K562 (cell line): Measurements from ENCODE around the gene ECE2. TPM values are rescaled to one million over a fixed set of nuclear protein-coding genes. Genes with fewer than 3 reads are reported as not detected.

Experiments
- CBFA2T2 ChIP-seq: fragments of 450-650 bp; conservative IDR thresholded peaks from 2 replicates; pipeline ENCODE4 v1.6.1; 2017; ENCODE audit warnings: mild to moderate bottlenecking
- HCFC1 ChIP-seq: IDR thresholded peaks from 2 replicates; pipeline ENCODE4 v1.6.1; 2012; ENCODE audit warnings: low read depth, low read length, improper control_type of control experiment
- MEIS2 ChIP-seq: fragments of 450-650 bp; IDR thresholded peaks from 2 replicates; pipeline ENCODE4 v1.6.1; 2014; ENCODE audit warnings: mild to moderate bottlenecking; ENCODE audit not compliant: partially characterized antibody
- SMAD3 ChIP-seq: fragments of 450-650 bp; formaldehyde crosslinking; conservative IDR thresholded peaks from 2 replicates; pipeline ENCODE4 v1.4.0; 2020; ENCODE audit warnings: mild to moderate bottlenecking
- TOE1 ChIP-seq, 2 experiments: fragments of 450-650 bp in 1 of 2; sonication (generic) in 1 of 2; formaldehyde crosslinking in 1 of 2; IDR thresholded peaks; 2 replicates each; pipeline versions ENCODE4 v1.7.1 to v1.8.0; 2016 to 2022; ENCODE audit warnings: borderline replicate concordance in 2 of 2, mild to moderate bottlenecking in 2 of 2, antibody characterized with exemption in 1 of 2, inconsistent platforms in 1 of 2, low read depth in 1 of 2, missing genetic modification reagents in 1 of 2, moderate library complexity in 1 of 2
- TRIM24 ChIP-seq, 2 experiments: fragments of 450-650 bp; IDR thresholded peaks; 2 replicates each; pipeline ENCODE4 v1.6.1; 2016
- polyA plus RNA-seq, 8 experiments: library from polyadenylated mRNA; depleted of rRNA in 4 of 8; stranded (reverse) in 5 of 8; unstranded in 3 of 8; fragments of >200 nt; fragmentation: Nextera tagmentation in 2 of 8; fragmentation: Illumina TruSeq in 1 of 8; extraction: Ambion mirVana in 2 of 8; extraction: Trizol in 1 of 8; gene quantifications; 2 replicates each; pipeline versions ENCODE4 v1.2.1 to v1.2.3, GENCODE V29; 2011 to 2014; ENCODE audit warnings: inconsistent platforms in 1 of 8, missing spikeins in 1 of 8
- total RNA-seq, 7 experiments: library from RNA; depleted of rRNA in 6 of 7; stranded (reverse); fragments of >200 nt in 6 of 7; fragmentation: Illumina TruSeq in 2 of 7; extraction: Trizol in 2 of 7; gene quantifications; 2 replicates each; pipeline versions ENCODE4 v1.2.1 to v1.2.3, GENCODE V29; 2011 to 2021; ENCODE audit warnings: low replicate concordance in 1 of 7
- TF ChIP-seq, protein P1 (sequence below), 2 experiments: fragments of 450-650 bp; formaldehyde crosslinking in 1 of 2; IDR thresholded peaks; 2 replicates each; pipeline versions ENCODE4 v1.4.0 to v1.6.1; 2014 to 2020; ENCODE audit warnings: mild to moderate bottlenecking in 2 of 2, borderline replicate concordance in 1 of 2, low read depth in 1 of 2
- TF ChIP-seq, protein P2 (sequence below), 2 experiments: fragments of 450-650 bp in 1 of 2; sonication (generic) in 1 of 2; formaldehyde crosslinking in 1 of 2; IDR thresholded peaks; 2 replicates each; pipeline versions ENCODE4 v1.7.1 to v1.9.0; 2016 to 2022; ENCODE audit warnings: inconsistent platforms in 1 of 2, mild to moderate bottlenecking in 1 of 2, missing genetic modification reagents in 1 of 2
- TF ChIP-seq, protein P3 (sequence below): fragments of 250-450 bp; sonication (Bioruptor Pico); IDR thresholded peaks from 2 replicates; pipeline ENCODE4 v1.8.0; 2021; ENCODE audit warnings: moderate library complexity, mild to moderate bottlenecking, inconsistent platforms

ECE2 gene
- total and polyA plus RNA-seq, 9 of the 15 experiments (the other 6 are each of a cell fraction or from before 2014, with no cell fraction given) = not detected

DNA sequence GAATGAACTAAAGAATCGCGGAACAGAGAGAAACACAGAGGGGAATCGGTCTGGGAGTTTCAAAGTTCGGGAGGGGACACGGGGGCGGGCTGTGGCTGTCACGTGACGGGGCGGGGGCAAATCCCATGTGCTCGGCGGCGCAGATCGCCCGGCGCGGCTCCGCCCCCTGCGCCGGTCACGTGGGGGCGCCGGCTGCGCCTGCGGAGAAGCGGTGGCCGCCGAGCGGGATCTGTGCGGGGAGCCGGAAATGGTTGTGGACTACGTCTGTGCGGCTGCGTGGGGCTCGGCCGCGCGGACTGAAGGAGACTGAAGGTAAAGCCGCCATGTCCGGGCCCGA is 38.5 kb downstream of the ECE2 start, which contains the start of gene EIF4G1 (continued):
- TF ChIP-seq, protein P1, sequence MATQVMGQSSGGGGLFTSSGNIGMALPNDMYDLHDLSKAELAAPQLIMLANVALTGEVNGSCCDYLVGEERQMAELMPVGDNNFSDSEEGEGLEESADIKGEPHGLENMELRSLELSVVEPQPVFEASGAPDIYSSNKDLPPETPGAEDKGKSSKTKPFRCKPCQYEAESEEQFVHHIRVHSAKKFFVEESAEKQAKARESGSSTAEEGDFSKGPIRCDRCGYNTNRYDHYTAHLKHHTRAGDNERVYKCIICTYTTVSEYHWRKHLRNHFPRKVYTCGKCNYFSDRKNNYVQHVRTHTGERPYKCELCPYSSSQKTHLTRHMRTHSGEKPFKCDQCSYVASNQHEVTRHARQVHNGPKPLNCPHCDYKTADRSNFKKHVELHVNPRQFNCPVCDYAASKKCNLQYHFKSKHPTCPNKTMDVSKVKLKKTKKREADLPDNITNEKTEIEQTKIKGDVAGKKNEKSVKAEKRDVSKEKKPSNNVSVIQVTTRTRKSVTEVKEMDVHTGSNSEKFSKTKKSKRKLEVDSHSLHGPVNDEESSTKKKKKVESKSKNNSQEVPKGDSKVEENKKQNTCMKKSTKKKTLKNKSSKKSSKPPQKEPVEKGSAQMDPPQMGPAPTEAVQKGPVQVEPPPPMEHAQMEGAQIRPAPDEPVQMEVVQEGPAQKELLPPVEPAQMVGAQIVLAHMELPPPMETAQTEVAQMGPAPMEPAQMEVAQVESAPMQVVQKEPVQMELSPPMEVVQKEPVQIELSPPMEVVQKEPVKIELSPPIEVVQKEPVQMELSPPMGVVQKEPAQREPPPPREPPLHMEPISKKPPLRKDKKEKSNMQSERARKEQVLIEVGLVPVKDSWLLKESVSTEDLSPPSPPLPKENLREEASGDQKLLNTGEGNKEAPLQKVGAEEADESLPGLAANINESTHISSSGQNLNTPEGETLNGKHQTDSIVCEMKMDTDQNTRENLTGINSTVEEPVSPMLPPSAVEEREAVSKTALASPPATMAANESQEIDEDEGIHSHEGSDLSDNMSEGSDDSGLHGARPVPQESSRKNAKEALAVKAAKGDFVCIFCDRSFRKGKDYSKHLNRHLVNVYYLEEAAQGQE (IDR thresholded peaks at IDR 0.05; ENCODE audit: borderline replicate concordance) = peak; percentile 91
- TF ChIP-seq, protein P1 (CRISPR knock-in tag; IDR thresholded peaks at IDR 0.05; ENCODE audit: low read depth) = no peak
- peak; percentile 27; the same call in 1 of the 2 replicates for TF ChIP-seq HCFC1
- TF ChIP-seq, protein P2, sequence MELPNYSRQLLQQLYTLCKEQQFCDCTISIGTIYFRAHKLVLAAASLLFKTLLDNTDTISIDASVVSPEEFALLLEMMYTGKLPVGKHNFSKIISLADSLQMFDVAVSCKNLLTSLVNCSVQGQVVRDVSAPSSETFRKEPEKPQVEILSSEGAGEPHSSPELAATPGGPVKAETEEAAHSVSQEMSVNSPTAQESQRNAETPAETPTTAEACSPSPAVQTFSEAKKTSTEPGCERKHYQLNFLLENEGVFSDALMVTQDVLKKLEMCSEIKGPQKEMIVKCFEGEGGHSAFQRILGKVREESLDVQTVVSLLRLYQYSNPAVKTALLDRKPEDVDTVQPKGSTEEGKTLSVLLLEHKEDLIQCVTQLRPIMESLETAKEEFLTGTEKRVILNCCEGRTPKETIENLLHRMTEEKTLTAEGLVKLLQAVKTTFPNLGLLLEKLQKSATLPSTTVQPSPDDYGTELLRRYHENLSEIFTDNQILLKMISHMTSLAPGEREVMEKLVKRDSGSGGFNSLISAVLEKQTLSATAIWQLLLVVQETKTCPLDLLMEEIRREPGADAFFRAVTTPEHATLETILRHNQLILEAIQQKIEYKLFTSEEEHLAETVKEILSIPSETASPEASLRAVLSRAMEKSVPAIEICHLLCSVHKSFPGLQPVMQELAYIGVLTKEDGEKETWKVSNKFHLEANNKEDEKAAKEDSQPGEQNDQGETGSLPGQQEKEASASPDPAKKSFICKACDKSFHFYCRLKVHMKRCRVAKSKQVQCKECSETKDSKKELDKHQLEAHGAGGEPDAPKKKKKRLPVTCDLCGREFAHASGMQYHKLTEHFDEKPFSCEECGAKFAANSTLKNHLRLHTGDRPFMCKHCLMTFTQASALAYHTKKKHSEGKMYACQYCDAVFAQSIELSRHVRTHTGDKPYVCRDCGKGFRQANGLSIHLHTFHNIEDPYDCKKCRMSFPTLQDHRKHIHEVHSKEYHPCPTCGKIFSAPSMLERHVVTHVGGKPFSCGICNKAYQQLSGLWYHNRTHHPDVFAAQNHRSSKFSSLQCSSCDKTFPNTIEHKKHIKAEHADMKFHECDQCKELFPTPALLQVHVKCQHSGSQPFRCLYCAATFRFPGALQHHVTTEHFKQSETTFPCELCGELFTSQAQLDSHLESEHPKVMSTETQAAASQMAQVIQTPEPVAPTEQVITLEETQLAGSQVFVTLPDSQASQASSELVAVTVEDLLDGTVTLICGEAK (IDR thresholded peaks at IDR 0.05) = no peak
- TF ChIP-seq, protein P2 (CRISPR knock-in tag; IDR thresholded peaks at IDR 0.05) = no peak
- peak; percentile 66 for TF ChIP-seq MEIS2
- no peak for TF ChIP-seq SMAD3 (CRISPR knock-in tag)
- peak; percentile 86 for TF ChIP-seq CBFA2T2
- peak; percentile 97 for TF ChIP-seq TOE1 (IDR thresholded peaks at IDR 0.05; ENCODE audit: borderline replicate concordance)
- TF ChIP-seq TOE1 (CRISPR knock-in tag; IDR thresholded peaks at IDR 0.05; ENCODE audit: borderline replicate concordance, low read depth) = no peak
- TF ChIP-seq, protein P3, sequence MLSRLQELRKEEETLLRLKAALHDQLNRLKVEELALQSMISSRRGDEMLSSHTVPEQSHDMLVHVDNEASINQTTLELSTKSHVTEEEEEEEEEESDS (CRISPR knock-in tag) = no peak
- TF ChIP-seq TRIM24 (IDR thresholded peaks at IDR 0.05) = no peak
